HepG2 (cell line): Measurements from ENCODE around the gene MPC1. TPM values are rescaled to one million over a fixed set of nuclear protein-coding genes. Genes with fewer than 3 reads are reported as not detected.

Experiments used
- CAMTA2 ChIP-seq: sonication (generic); formaldehyde crosslinking; IDR thresholded peaks from 2 replicates; pipeline ENCODE4 v1.4.0; 2020; ENCODE audit warnings: mild to moderate bottlenecking, missing genetic modification reagents, borderline replicate concordance
- HOXA5 ChIP-seq: sonication (generic); formaldehyde crosslinking; IDR thresholded peaks from 2 replicates; pipeline ENCODE4 v1.4.0; 2020; ENCODE audit warnings: missing genetic modification reagents
- KLF16 ChIP-seq, 2 experiments: sonication (generic) in 1 of 2; formaldehyde crosslinking in 1 of 2; IDR thresholded peaks; 2 replicates each; pipeline versions ENCODE4 v1.6.1 to v1.8.0; 2016 to 2023; ENCODE audit warnings: missing genetic modification reagents in 2 of 2, missing compliant biosample characterization in 1 of 2
- SMYD3 ChIP-seq: sonication (generic); formaldehyde crosslinking; IDR thresholded peaks from 2 replicates; pipeline ENCODE4 v1.8.1; 2023; ENCODE audit warnings: mild to moderate bottlenecking, missing genetic modification reagents
- ZNF20 ChIP-seq: sonication (generic); formaldehyde crosslinking; IDR thresholded peaks from 2 replicates; pipeline ENCODE4 v1.4.0; 2020; ENCODE audit warnings: mild to moderate bottlenecking, moderate library complexity, missing genetic modification reagents
- ZNF557 ChIP-seq: sonication (generic); formaldehyde crosslinking; IDR thresholded peaks from 2 replicates; pipeline ENCODE4 v1.4.0; 2020; ENCODE audit warnings: missing genetic modification reagents
- ZNF713 ChIP-seq: sonication (generic); formaldehyde crosslinking; IDR thresholded peaks from 2 replicates; pipeline ENCODE4 v1.4.0; 2020; ENCODE audit warnings: mild to moderate bottlenecking, missing genetic modification reagents
- ZNF749 ChIP-seq: sonication (generic); formaldehyde crosslinking; IDR thresholded peaks from 2 replicates; pipeline ENCODE4 v1.8.0; 2022; ENCODE audit warnings: mild to moderate bottlenecking, missing genetic modification reagents, moderate library complexity, borderline replicate concordance
- ZNF773 ChIP-seq: sonication (generic); formaldehyde crosslinking; IDR thresholded peaks from 2 replicates; pipeline ENCODE4 v1.4.0; 2020; ENCODE audit warnings: missing genetic modification reagents, borderline replicate concordance
- ZNF883 ChIP-seq: sonication (generic); formaldehyde crosslinking; IDR thresholded peaks from 2 replicates; pipeline ENCODE4 v1.5.1; 2020; ENCODE audit warnings: mild to moderate bottlenecking, missing genetic modification reagents; ENCODE audit errors: not compliant biosample characterization
- polyA plus RNA-seq, 8 experiments: library from polyadenylated mRNA; depleted of rRNA in 3 of 8; stranded (reverse) in 7 of 8; unstranded in 1 of 8; fragments of >200 nt; fragmentation: Illumina TruSeq in 4 of 8; extraction: Trizol in 4 of 8; gene quantifications; 2 replicates each; pipeline versions ENCODE4 v1.2.1 to v1.2.3, GENCODE V29; 2011 to 2016; ENCODE audit warnings: low read depth in 4 of 8, missing spikeins in 1 of 8, mixed read lengths in 1 of 8; ENCODE audit not compliant: insufficient read depth in 1 of 8
- total RNA-seq, 5 experiments: library from RNA; depleted of rRNA; stranded (reverse); fragments of >200 nt; fragmentation: Illumina TruSeq; extraction: Trizol; gene quantifications; 2 replicates each; pipeline ENCODE4 v1.2.3, GENCODE V29; 2016; ENCODE audit warnings: low read depth in 1 of 5
- TF ChIP-seq, protein P1 (sequence below), 2 experiments: IDR thresholded peaks; 2 replicates each; pipeline ENCODE4 v1.6.1; 2011 to 2012; ENCODE audit warnings: low read length in 2 of 2, borderline replicate concordance in 1 of 2, low read depth in 1 of 2, mild to moderate bottlenecking in 1 of 2, moderate library complexity in 1 of 2
- TF ChIP-seq, protein P2 (sequence below): IDR thresholded peaks from 2 replicates; pipeline ENCODE4 v1.6.1; 2016; ENCODE audit warnings: low read depth
- TF ChIP-seq, protein P3 (sequence below): sonication (generic); formaldehyde crosslinking; IDR thresholded peaks from 2 replicates; pipeline ENCODE4 v1.5.0; 2020; ENCODE audit warnings: mild to moderate bottlenecking, missing genetic modification reagents, borderline replicate concordance
- TF ChIP-seq, protein P4 (sequence below): sonication (generic); formaldehyde crosslinking; IDR thresholded peaks from 2 replicates; pipeline ENCODE4 v1.5.0; 2020; ENCODE audit warnings: mild to moderate bottlenecking, missing genetic modification reagents

Gene MPC1
- total and polyA plus RNA-seq, 2 of the 13 experiments (the other 11 are each of a cell fraction or from before 2014, with no cell fraction given) = 189 to 214 TPM

DNA sequence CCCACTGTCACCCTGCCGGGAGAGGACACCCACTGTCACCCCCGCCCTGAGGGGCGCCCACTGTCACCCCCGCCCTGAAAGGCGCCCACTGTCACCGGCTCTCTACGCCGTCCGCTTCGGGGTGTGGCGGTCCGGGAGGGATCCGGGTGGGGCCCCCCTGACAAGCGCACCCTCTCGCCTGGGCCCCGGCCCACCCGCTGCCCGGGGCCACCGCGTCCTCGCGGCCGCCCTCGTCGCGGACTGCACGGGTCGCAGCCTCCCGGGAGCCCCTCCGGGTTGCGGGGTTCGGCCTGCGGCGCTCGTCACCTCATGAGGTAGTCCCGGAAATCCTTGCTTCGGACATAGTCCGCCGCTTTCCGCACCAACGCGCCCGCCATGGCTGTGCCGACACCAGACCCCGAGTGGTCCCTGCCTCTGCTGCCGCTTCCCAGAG is 224 bp downstream of the MPC1 start (continued):
- TF ChIP-seq, protein P1, sequence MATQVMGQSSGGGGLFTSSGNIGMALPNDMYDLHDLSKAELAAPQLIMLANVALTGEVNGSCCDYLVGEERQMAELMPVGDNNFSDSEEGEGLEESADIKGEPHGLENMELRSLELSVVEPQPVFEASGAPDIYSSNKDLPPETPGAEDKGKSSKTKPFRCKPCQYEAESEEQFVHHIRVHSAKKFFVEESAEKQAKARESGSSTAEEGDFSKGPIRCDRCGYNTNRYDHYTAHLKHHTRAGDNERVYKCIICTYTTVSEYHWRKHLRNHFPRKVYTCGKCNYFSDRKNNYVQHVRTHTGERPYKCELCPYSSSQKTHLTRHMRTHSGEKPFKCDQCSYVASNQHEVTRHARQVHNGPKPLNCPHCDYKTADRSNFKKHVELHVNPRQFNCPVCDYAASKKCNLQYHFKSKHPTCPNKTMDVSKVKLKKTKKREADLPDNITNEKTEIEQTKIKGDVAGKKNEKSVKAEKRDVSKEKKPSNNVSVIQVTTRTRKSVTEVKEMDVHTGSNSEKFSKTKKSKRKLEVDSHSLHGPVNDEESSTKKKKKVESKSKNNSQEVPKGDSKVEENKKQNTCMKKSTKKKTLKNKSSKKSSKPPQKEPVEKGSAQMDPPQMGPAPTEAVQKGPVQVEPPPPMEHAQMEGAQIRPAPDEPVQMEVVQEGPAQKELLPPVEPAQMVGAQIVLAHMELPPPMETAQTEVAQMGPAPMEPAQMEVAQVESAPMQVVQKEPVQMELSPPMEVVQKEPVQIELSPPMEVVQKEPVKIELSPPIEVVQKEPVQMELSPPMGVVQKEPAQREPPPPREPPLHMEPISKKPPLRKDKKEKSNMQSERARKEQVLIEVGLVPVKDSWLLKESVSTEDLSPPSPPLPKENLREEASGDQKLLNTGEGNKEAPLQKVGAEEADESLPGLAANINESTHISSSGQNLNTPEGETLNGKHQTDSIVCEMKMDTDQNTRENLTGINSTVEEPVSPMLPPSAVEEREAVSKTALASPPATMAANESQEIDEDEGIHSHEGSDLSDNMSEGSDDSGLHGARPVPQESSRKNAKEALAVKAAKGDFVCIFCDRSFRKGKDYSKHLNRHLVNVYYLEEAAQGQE (IDR thresholded peaks at IDR 0.05; ENCODE audit: borderline replicate concordance in 1 of 2, low read depth in 1 of 2, low read length in 2 of 2) = peak in 1 of 2 experiments; percentile 27; a peak in 1 of 4 replicates
- TF ChIP-seq, protein P2, sequence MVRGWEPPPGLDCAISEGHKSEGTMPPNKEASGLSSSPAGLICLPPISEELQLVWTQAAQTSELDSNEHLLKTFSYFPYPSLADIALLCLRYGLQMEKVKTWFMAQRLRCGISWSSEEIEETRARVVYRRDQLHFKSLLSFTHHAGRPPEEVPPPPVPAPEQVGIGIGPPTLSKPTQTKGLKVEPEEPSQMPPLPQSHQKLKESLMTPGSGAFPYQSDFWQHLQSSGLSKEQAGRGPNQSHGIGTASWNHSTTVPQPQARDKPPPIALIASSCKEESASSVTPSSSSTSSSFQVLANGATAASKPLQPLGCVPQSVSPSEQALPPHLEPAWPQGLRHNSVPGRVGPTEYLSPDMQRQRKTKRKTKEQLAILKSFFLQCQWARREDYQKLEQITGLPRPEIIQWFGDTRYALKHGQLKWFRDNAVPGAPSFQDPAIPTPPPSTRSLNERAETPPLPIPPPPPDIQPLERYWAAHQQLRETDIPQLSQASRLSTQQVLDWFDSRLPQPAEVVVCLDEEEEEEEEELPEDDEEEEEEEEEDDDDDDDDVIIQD (CRISPR knock-in tag) = no peak
- no peak for TF ChIP-seq SMYD3
- no peak for TF ChIP-seq CAMTA2 (CRISPR knock-in tag)
- no peak for TF ChIP-seq ZNF557 (CRISPR knock-in tag)
- TF ChIP-seq ZNF20 = no peak
- TF ChIP-seq ZNF883 (CRISPR knock-in tag) = no peak
- no peak for TF ChIP-seq KLF16 (CRISPR knock-in tag; IDR thresholded peaks at IDR 0.05)
- no peak for TF ChIP-seq ZNF749 (CRISPR knock-in tag)
- TF ChIP-seq ZNF773 (CRISPR knock-in tag) = no peak
- TF ChIP-seq, protein P3, sequence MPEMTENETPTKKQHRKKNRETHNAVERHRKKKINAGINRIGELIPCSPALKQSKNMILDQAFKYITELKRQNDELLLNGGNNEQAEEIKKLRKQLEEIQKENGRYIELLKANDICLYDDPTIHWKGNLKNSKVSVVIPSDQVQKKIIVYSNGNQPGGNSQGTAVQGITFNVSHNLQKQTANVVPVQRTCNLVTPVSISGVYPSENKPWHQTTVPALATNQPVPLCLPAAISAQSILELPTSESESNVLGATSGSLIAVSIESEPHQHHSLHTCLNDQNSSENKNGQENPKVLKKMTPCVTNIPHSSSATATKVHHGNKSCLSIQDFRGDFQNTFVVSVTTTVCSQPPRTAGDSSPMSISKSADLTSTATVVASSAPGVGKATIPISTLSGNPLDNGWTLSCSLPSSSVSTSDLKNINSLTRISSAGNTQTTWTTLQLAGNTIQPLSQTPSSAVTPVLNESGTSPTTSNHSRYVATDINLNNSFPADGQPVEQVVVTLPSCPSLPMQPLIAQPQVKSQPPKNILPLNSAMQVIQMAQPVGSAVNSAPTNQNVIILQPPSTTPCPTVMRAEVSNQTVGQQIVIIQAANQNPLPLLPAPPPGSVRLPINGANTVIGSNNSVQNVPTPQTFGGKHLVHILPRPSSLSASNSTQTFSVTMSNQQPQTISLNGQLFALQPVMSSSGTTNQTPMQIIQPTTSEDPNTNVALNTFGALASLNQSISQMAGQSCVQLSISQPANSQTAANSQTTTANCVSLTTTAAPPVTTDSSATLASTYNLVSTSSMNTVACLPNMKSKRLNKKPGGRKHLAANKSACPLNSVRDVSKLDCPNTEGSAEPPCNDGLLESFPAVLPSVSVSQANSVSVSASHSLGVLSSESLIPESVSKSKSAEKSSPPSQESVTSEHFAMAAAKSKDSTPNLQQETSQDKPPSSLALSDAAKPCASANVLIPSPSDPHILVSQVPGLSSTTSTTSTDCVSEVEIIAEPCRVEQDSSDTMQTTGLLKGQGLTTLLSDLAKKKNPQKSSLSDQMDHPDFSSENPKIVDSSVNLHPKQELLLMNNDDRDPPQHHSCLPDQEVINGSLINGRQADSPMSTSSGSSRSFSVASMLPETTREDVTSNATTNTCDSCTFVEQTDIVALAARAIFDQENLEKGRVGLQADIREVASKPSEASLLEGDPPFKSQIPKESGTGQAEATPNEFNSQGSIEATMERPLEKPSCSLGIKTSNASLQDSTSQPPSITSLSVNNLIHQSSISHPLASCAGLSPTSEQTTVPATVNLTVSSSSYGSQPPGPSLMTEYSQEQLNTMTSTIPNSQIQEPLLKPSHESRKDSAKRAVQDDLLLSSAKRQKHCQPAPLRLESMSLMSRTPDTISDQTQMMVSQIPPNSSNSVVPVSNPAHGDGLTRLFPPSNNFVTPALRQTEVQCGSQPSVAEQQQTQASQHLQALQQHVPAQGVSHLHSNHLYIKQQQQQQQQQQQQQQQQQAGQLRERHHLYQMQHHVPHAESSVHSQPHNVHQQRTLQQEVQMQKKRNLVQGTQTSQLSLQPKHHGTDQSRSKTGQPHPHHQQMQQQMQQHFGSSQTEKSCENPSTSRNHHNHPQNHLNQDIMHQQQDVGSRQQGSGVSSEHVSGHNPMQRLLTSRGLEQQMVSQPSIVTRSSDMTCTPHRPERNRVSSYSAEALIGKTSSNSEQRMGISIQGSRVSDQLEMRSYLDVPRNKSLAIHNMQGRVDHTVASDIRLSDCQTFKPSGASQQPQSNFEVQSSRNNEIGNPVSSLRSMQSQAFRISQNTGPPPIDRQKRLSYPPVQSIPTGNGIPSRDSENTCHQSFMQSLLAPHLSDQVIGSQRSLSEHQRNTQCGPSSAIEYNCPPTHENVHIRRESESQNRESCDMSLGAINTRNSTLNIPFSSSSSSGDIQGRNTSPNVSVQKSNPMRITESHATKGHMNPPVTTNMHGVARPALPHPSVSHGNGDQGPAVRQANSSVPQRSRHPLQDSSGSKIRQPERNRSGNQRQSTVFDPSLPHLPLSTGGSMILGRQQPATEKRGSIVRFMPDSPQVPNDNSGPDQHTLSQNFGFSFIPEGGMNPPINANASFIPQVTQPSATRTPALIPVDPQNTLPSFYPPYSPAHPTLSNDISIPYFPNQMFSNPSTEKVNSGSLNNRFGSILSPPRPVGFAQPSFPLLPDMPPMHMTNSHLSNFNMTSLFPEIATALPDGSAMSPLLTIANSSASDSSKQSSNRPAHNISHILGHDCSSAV (CRISPR knock-in tag) = no peak
- TF ChIP-seq HOXA5 (CRISPR knock-in tag) = no peak
- TF ChIP-seq, protein P4, sequence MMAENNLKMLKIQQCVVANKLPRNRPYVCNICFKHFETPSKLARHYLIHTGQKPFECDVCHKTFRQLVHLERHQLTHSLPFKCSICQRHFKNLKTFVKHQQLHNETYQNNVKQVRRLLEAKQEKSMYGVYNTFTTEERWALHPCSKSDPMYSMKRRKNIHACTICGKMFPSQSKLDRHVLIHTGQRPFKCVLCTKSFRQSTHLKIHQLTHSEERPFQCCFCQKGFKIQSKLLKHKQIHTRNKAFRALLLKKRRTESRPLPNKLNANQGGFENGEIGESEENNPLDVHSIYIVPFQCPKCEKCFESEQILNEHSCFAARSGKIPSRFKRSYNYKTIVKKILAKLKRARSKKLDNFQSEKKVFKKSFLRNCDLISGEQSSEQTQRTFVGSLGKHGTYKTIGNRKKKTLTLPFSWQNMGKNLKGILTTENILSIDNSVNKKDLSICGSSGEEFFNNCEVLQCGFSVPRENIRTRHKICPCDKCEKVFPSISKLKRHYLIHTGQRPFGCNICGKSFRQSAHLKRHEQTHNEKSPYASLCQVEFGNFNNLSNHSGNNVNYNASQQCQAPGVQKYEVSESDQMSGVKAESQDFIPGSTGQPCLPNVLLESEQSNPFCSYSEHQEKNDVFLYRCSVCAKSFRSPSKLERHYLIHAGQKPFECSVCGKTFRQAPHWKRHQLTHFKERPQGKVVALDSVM (CRISPR knock-in tag) = no peak
- no peak for TF ChIP-seq ZNF713 (CRISPR knock-in tag)
